HG03442 (cell line): Measurements from ENCODE around the gene KRABD2.
"Not testable (repeated sequence)": the region's sequence is repeated elsewhere in the genome, so short reads cannot be mapped to it uniquely, and the experiment has no call there.

Experiments used
- ATAC-seq: cut with Tn5 transposase; IDR thresholded peaks from one replicate; pipeline ENCODE4 v1.9.1; 2021; ENCODE audit warnings: mild to moderate bottlenecking, moderate library complexity; ENCODE audit not compliant: unreplicated experiment

KRABD2 gene

GRCh38 chr17:8376271-8377067 is at the start of gene KRABD2:
Gene KRABD2, minus strand, starts transcription at chr17:8376704.
- peak; percentile 87 for ATAC-seq

- no peak for ATAC-seq
Observed at GRCh38 chr17:8421571-8421970, 45.1 kb upstream of the KRABD2 start.

- ATAC-seq: no peak
Observed at GRCh38 chr17:8420041-8420934, 43.8 kb upstream of the KRABD2 start.

- ATAC-seq: no peak
Observed at GRCh38 chr17:8419305-8419704, 42.8 kb upstream of the KRABD2 start.

GRCh38 chr17:8418471-8418870 is 42.0 kb upstream of the KRABD2 start:
- no peak for ATAC-seq

- ATAC-seq: no peak
Observed at GRCh38 chr17:8417806-8418205, 41.3 kb upstream of the KRABD2 start.

- no peak for ATAC-seq
Observed at GRCh38 chr17:8413938-8414337, 37.4 kb upstream of the KRABD2 start.

GRCh38 chr17:8413328-8413727 is 36.8 kb upstream of the KRABD2 start:
- ATAC-seq: no peak

- ATAC-seq: no peak
Observed at GRCh38 chr17:8412089-8412488, 35.6 kb upstream of the KRABD2 start.

GRCh38 chr17:8410883-8411238 is 34.4 kb upstream of the KRABD2 start:
- no peak for ATAC-seq

- ATAC-seq: no peak
Observed at GRCh38 chr17:8409966-8410882, 33.7 kb upstream of the KRABD2 start.

GRCh38 chr17:8408371-8408770 is 31.9 kb upstream of the KRABD2 start:
- ATAC-seq: no peak

- no peak for ATAC-seq
Observed at GRCh38 chr17:8406174-8406573, 29.7 kb upstream of the KRABD2 start.

GRCh38 chr17:8405499-8406016 is 29.1 kb upstream of the KRABD2 start:
- no peak for ATAC-seq

- no peak for ATAC-seq
Observed at GRCh38 chr17:8402921-8403536, 26.5 kb upstream of the KRABD2 start.

- no peak for ATAC-seq
Observed at GRCh38 chr17:8401107-8401506, 24.6 kb upstream of the KRABD2 start.

- no peak for ATAC-seq
Observed at GRCh38 chr17:8398980-8399379, 22.5 kb upstream of the KRABD2 start.

GRCh38 chr17:8397636-8398035 is 21.1 kb upstream of the KRABD2 start, which contains the start of gene RNF222:
Gene RNF222, minus strand, starts transcription at chr17:8397827. Its CDS starts 4,366 bp downstream, at chr17:8393461.
- no peak for ATAC-seq

GRCh38 chr17:8394497-8394896 is 18.0 kb upstream of the KRABD2 start:
- not testable (repeated sequence) for ATAC-seq
